SIG-M5 (cell line): ENCODE results near the gene CPO.

ENCODE experiments used
- DNase-seq: peaks from one replicate; lab custom pipeline; 2025; lab: John Stamatoyannopoulos, UW

The CPO gene

DNA sequence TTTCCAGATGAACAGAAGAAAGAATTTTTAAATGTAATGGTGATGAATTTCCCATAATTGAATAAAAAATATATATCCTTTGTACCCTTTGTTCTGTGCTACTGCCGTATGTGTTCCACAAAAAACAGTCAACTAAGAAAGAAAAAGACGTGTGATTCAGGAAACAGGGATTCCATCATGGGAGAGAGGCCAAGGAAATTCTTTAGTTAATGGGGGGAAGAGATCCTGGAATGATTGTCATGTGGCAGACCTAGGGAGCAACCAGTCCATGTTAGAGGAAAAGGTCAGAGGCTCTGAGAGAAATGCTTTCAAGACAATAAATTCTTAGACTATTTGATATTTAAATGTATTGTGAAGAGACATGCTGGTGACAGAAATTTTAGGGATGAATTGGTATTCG is 76.6 kb downstream of the CPO start:
- DNase-seq, result no peak
